Nephron progenitor cell (in vitro differentiated cells): Measurements from ENCODE around the gene ZBED5.

Experiments
- DNase-seq: peaks from one replicate; pipeline ENCODE4 v3.0.0; 2021
- H3K27ac Mint-ChIP-seq: 2 replicates; pipeline ENCODE4 v1.8.0; 2021; ENCODE audit warnings: mild to moderate bottlenecking, moderate library complexity, mixed read lengths
- H3K27me3 Mint-ChIP-seq: 2 replicates; pipeline ENCODE4 v1.8.0; 2021; ENCODE audit warnings: mild to moderate bottlenecking, low read depth, mixed read lengths; ENCODE audit not compliant: poor library complexity
- H3K36me3 Mint-ChIP-seq: 2 replicates; pipeline ENCODE4 v1.8.0; 2021; ENCODE audit warnings: low read depth, mixed read lengths
- H3K4me1 Mint-ChIP-seq: 2 replicates; pipeline ENCODE4 v1.8.0; 2021; ENCODE audit warnings: mixed read lengths
- H3K4me3 Mint-ChIP-seq: 2 replicates; pipeline ENCODE4 v1.8.0; 2021; ENCODE audit warnings: mild to moderate bottlenecking, moderate library complexity, mixed read lengths
- H3K9me3 Mint-ChIP-seq: 2 replicates; pipeline ENCODE4 v1.8.0; 2021; ENCODE audit warnings: mild to moderate bottlenecking, moderate library complexity, mixed read lengths
- CTCF ChIP-seq: fragments of 200-600 bp; sonication (generic); IDR thresholded peaks from 2 replicates; pipeline ENCODE4 v1.5.0; 2021; ENCODE audit warnings: antibody characterized with exemption

ZBED5 gene

GRCh38 chr11:10898763-10899025 is 40.8 kb upstream of the ZBED5 start:
- Mint-ChIP-seq H3K27ac (no peak overlapping the region), H3K4me3 (no peak overlapping the region), H3K4me1 (peaks cover 35% of the 10 kb centered on the region), H3K36me3 (no peaks in the 10 kb centered on the region), H3K27me3 (peaks cover 8% of the 10 kb centered on the region), H3K9me3 (peaks cover 3% of the 10 kb centered on the region)
- no peak for TF ChIP-seq CTCF
- DNase-seq, result no peak

- H3K4me3 Mint-ChIP-seq, result no peak overlapping the region
- H3K9me3 Mint-ChIP-seq, result peaks cover 3% of the 10 kb centered on the region
- H3K27ac Mint-ChIP-seq, result no peak overlapping the region
- H3K4me1 Mint-ChIP-seq, result peaks cover 35% of the 10 kb centered on the region
- no peak for TF ChIP-seq CTCF
- no peak for DNase-seq
- peaks cover 8% of the 10 kb centered on the region for H3K27me3 Mint-ChIP-seq
- H3K36me3 Mint-ChIP-seq, result no peaks in the 10 kb centered on the region
These were observed 40.3 kb upstream of the ZBED5 start for GRCh38 chr11:10898003-10898762.

- Mint-ChIP-seq H3K36me3 (no peaks in the 10 kb centered on the region), H3K4me1 (peaks cover 35% of the 10 kb centered on the region), H3K27ac (no peak overlapping the region), H3K27me3 (peaks cover 5% of the 10 kb centered on the region), H3K9me3 (no peaks in the 10 kb centered on the region), H3K4me3 (no peak overlapping the region)
- DNase-seq, result no peak
- TF ChIP-seq CTCF, result no peak
These were observed 39.3 kb upstream of the ZBED5 start for GRCh38 chr11:10897150-10897549.

- H3K9me3 Mint-ChIP-seq, result no peaks in the 10 kb centered on the region
- H3K27me3 Mint-ChIP-seq, result peaks cover 5% of the 10 kb centered on the region
- peaks cover 34% of the 10 kb centered on the region for H3K4me1 Mint-ChIP-seq
- no peak overlapping the region for H3K4me3 Mint-ChIP-seq
- TF ChIP-seq CTCF, result no peak
- DNase-seq, result no peak
- H3K27ac Mint-ChIP-seq, result no peak overlapping the region
- H3K36me3 Mint-ChIP-seq, result no peaks in the 10 kb centered on the region
These were observed 38.6 kb upstream of the ZBED5 start for GRCh38 chr11:10896493-10896892.

- no peak for TF ChIP-seq CTCF
- H3K36me3 Mint-ChIP-seq, result peaks cover 8% of the 10 kb centered on the region
- H3K9me3 Mint-ChIP-seq, result peaks cover 4% of the 10 kb centered on the region
- peaks cover 22% of the 10 kb centered on the region for H3K4me1 Mint-ChIP-seq
- H3K4me3 Mint-ChIP-seq, result no peak overlapping the region
- H3K27me3 Mint-ChIP-seq, result peaks cover 5% of the 10 kb centered on the region
- no peak overlapping the region for H3K27ac Mint-ChIP-seq
- DNase-seq, result no peak
These were observed 37.4 kb upstream of the ZBED5 start for GRCh38 chr11:10895285-10895684.

- no peak overlapping the region for H3K4me3 Mint-ChIP-seq
- peaks cover 16% of the 10 kb centered on the region for H3K4me1 Mint-ChIP-seq
- H3K36me3 Mint-ChIP-seq, result peaks cover 12% of the 10 kb centered on the region
- DNase-seq, result no peak
- peaks cover 7% of the 10 kb centered on the region for H3K27me3 Mint-ChIP-seq
- no peak for TF ChIP-seq CTCF
- peaks cover 10% of the 10 kb centered on the region for H3K9me3 Mint-ChIP-seq
- no peak overlapping the region for H3K27ac Mint-ChIP-seq
These were observed 36.8 kb upstream of the ZBED5 start for GRCh38 chr11:10894666-10895065.
